ENCODE results near the gene KCNQ1.

GRCh38 chr11:2732940-2733628 is 288.3 kb downstream of the KCNQ1 start:
- TF ChIP-seq CTCF (IDR thresholded peaks at IDR 0.05) (no peak), POLR2A (IDR thresholded peaks at IDR 0.05) (no peak), POLR2AphosphoS5 (IDR thresholded peaks at IDR 0.05) (no peak)

Measured in gastroesophageal sphincter (tissue), 3 donors.